NCI-H1694 treated with DMSO at 0.1 percent for 48 hours (cell line): ENCODE data around the gene RTF2.
"Not testable (repeated sequence)": the region's sequence is repeated elsewhere in the genome, so short reads cannot be mapped to it uniquely, and the experiment has no call there.

Experiments
- DNase-seq: peaks from one replicate; lab custom pipeline; 2025; lab: John Stamatoyannopoulos, UW

RTF2 gene

GRCh38 chr20:56488566-56488965, 20.1 kb downstream of the RTF2 start:
- DNase-seq, result no peak

- no peak for DNase-seq
These were observed 32.7 kb downstream of the RTF2 start for GRCh38 chr20:56501116-56501515.

- no peak for DNase-seq
These were observed 35.5 kb downstream of the RTF2 start for GRCh38 chr20:56503916-56504315.

- DNase-seq, result no peak
These were observed 36.1 kb downstream of the RTF2 start for GRCh38 chr20:56504373-56505005.

DNA sequence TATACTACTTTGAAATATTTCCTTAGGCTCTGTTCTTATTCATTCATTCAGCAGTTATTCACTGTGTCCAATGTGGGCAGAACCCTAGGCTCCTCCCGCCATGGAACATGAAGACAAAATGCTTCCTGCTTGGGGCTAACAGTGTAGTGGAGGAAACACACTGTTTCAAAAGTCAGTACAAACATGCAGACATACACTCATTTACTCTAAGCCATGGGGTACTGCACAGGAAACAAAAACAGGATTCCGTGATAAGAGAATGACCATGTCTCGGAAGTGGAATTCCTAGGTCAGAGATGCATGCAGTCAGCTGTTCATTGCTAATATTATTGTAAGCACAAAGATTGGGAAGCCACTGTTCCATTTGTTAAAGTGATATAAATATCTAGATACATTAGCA, 37.7 kb downstream of the RTF2 start:
- DNase-seq, result no peak

- DNase-seq, result no peak
These were observed 43.5 kb downstream of the RTF2 start for GRCh38 chr20:56511926-56512325.

GRCh38 chr20:56513161-56514150, 45.0 kb downstream of the RTF2 start:
- DNase-seq, result no peak

- DNase-seq, result no peak
These were observed 48.2 kb downstream of the RTF2 start for GRCh38 chr20:56516631-56517030.

- no peak for DNase-seq
These were observed 48.8 kb downstream of the RTF2 start for GRCh38 chr20:56517211-56517610.

GRCh38 chr20:56517641-56518040, 49.2 kb downstream of the RTF2 start:
- DNase-seq, result no peak

- DNase-seq, result no peak
These were observed 49.7 kb downstream of the RTF2 start for GRCh38 chr20:56518126-56518525.

DNA sequence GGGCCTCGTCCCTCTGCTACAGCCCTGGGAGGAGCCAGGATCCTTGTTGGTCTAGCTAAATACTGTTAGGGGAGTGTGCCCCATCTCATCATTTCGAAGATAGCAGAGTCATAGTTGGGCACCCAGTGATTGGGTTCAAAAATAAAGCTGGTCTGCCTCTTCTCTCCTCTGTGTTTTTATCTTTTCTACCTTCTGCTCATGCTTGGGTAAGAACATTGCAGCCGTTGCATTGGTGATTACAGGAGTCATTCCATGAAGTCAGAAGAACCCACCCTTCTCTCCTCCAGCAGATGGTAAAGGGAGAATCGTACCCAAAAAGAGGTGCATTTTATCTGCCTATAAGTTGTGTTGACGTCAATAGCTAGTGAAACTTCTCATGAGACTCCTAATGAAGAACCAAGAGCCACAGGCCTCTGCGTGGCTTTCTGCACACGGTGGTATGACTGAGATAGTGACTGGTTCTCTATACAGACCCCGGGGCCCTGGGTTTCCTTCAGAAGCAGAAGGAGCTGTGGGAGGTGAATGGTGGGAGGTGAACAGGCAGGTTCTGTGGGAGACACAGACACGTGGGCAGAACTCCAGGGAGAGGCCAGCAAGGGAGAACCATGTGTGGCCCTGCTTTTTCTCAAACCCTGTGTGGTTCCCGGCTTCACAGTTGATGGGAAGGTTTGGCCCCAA, 50.4 kb downstream of the RTF2 start:
- no peak for DNase-seq

- DNase-seq, result no peak
These were observed 51.1 kb downstream of the RTF2 start for GRCh38 chr20:56519551-56519950.

GRCh38 chr20:56520180-56520579, 51.8 kb downstream of the RTF2 start:
- no peak for DNase-seq

DNA sequence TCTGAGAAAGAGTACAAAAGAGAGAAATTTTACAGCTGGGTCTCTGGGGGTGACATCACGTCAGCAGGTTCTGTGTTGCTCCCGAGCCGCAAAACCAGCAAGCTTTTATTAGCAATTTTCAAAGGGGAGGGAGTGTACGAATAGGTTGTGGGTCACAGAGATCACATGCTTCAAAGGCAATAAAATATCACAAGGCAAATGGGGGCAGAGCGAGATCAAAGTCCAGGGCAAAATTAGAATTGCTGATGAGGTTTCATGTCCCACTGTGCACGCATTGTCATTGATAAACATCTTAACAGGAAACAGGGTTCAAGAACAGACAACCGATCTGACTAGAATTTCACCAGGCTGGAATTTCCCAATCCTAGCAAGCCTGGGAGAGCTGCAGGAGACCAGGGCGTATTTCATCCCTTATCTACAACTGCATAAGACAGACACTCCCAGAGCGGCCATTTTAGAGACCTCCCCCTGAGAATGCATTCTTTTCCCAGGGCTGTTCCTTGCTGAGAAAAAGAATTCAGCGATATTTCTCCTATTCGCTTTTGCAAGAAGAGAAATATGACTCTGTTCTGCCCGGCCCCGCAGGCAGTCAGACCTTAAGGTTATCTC, 52.4 kb downstream of the RTF2 start:
- not testable (repeated sequence) for DNase-seq

GRCh38 chr20:56522311-56522710, 53.9 kb downstream of the RTF2 start:
- DNase-seq, result no peak

GRCh38 chr20:56524444-56524843, 56.0 kb downstream of the RTF2 start, which contains the start of gene FAM209A:
Gene FAM209A (plus strand): TSS chr20:56524744. CDS start chr20:56524809, 65 bp downstream.
- DNase-seq, result not testable (repeated sequence)

- DNase-seq, result no peak
These were observed 59.1 kb downstream of the RTF2 start for GRCh38 chr20:56527521-56527920.

DNA sequence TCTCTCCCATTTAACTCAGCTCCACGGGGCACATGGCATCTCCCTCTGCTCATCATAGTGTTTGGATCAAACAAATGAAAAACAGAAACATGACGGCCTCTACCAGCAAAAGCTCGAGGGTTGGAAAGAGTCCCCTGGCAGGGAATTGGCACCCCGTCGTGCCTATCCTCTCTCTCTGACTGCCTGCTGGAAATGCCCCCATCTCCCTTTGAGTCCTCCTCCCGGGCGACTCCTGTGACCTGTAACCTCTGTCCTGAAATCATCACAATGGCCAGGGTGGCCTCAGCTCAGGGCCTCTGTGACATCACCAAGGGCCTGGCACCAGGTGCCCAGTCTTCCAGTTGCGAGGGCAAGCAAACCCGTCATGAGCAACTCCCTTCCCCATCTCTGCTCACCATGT, 64.5 kb downstream of the RTF2 start, which contains the start of gene FAM209B:
TSS of gene FAM209B (plus strand) at position 301 of the 400 bp plus-strand sequence. CDS start at position 397, 96 bp downstream.
- not testable (repeated sequence) for DNase-seq

- DNase-seq, result no peak
These were observed 69.6 kb downstream of the RTF2 start for GRCh38 chr20:56537997-56538396.

DNA sequence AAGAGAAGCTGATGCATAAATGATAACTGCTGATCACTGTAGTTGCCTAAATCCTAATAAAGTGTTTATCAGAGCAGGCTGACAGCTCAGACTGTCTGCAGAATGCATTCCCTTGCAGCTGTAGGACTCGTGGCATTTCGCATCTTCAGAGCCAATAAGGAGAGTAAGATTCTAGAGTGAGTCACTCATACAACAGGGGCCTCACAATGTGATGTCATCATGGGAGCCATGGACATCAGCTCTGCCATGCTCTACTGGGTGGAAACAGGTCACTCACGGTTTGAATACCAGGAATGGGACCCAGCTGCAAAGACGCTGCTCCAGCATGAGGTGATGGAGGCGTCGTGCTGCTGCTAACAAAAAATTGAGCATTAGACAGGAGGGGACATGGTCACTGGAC, 72.0 kb downstream of the RTF2 start:
- no peak for DNase-seq

- no peak for DNase-seq
These were observed 74.1 kb downstream of the RTF2 start for GRCh38 chr20:56542489-56543030.
